HG03439 (cell line): ENCODE results near the gene TRIP6.

Experiments used
- ATAC-seq: cut with Tn5 transposase; IDR thresholded peaks from one replicate; pipeline ENCODE4 v1.9.1; 2021; ENCODE audit warnings: mild to moderate bottlenecking, moderate library complexity; ENCODE audit not compliant: unreplicated experiment

TRIP6 gene, protein sequence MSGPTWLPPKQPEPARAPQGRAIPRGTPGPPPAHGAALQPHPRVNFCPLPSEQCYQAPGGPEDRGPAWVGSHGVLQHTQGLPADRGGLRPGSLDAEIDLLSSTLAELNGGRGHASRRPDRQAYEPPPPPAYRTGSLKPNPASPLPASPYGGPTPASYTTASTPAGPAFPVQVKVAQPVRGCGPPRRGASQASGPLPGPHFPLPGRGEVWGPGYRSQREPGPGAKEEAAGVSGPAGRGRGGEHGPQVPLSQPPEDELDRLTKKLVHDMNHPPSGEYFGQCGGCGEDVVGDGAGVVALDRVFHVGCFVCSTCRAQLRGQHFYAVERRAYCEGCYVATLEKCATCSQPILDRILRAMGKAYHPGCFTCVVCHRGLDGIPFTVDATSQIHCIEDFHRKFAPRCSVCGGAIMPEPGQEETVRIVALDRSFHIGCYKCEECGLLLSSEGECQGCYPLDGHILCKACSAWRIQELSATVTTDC

DNA sequence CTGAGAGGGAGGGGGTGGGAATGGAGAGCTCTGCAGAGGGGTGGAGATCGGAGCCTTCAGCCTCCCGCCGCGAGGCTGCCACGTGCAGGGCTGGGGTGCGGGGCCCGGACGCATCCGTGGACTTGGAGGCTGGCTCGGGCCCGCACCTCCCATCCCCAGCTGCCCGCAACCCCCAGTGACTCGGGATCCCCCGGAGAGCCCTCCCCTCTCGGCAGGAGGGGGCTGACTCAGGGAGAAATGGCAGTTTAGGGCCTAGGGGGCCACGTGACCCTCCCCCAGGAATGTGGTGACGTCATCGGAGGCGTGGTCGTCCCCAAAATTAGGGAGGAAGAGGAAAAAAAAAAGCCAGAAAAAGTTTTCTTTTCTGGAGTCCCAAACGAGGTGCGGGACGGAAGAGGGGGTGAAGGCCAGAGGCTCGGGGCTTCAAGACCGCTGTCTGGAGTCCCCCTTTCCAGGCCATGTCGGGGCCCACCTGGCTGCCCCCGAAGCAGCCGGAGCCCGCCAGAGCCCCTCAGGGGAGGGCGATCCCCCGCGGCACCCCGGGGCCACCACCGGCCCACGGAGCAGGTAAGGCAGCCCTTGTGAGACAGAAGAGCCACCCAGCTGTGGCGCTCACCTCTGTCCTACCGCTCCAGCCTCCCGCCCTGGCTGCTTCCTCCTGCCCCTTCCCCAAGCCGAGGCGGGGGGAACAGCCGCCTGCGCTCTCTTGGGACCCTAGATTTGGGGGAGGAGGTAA, at the start of gene TRIP6:
Gene TRIP6 (plus strand): TSS at position 348 of the 736 bp plus-strand sequence. CDS start 111 bp downstream, at position 459.
- no peak for ATAC-seq

DNA sequence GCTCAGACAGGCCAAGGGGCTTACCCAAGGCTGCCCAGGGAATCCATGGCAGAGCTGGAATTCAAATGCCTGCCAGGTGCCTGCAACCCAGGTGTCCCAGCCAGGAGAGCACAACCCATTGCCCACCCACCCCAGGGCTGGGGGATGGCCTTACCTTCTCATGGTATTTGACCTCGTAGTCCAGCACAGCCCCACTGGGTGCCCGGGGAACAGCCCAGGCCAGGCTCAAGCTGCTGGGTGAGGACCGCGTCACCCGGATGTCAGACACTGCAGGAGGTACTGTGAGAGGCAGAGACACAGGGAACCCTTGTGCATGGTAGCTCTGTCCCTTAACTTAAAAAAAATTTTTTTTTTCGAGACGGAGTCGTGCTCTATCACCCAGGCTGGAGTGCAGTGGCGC, 48.8 kb upstream of the TRIP6 start:
- ATAC-seq = no peak

DNA sequence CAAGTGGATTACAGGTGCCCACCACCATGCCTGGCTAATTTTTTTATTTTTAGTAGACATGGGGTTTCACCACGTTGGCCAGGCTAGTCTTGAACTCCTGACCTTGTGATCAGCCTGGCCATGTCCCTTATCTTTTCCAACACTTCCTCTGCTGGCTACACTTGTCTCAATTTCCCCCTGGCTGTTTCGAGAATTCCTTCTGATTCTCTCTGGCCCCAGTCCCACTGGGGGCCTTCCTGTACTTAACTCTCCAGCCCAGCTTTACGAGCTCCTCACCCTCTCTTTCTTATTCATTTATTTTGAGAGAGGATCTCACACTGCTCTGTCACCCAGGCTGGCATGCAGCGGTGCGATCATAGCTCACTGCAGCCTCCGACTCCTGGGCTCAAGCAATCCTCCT, 48.4 kb upstream of the TRIP6 start:
- no peak for ATAC-seq

DNA sequence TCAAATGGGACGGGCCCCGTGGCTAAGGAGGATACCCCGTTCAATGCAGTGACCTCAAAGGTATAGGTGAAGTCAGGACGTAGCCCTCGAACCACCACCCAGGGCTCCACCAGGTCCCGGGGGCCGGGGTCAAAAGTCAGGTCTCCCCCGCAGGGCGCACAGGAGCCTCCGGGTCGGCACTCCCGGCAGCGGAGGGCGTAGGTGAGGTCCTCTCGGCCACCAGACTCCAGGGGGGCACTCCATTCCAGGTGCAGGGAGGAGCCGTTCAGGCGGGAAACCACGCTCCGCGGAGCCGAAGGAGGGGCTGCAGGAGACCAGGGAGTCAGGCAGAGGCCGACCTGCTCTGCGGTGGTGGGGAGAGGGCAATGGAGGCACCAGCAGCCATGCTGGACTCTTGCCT, 47.6 kb upstream of the TRIP6 start:
- ATAC-seq = no peak

DNA sequence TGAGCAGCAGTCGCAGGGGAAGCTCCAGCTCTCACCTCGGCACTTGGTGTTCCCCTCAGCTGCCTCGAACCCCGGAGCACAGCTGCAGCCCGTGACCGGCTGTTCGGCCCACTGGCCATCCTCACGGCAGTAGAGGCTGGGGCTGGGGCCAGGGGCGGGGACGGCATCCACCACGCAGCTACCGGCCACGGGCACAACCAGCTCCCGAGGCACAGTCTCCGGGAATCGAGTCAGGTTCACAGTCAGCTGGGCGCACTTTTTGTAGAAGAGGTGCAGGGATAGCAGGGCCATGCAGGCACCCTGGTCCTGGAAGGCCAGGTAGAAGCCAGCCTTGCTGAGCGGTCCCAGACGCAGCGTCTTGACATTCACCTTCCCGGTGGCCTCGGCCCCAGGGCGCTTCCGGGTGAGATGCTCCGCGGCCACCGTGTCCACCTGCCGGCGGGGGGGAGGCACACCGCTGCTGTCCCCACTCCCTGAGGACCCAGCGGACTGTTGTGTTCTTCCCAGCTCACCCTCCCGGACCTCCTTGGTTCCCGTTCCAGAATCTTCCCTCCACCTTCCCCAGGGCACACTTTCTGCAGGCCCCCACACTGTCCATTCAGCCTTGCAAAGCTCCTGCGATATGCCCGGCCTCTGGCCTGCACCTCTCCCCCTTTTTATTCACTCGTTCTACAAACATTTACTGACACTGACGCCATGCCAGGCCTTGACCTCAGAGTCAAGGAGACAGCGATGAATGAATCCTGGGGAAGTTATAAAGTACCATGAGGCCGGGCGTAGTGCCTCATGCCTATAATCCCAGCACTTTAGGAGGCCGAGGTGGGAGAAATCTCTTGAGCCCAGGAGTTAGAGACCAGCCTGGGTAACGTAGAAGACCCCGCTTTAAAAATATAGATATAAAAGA, 44.7 kb upstream of the TRIP6 start:
- ATAC-seq = no peak

DNA sequence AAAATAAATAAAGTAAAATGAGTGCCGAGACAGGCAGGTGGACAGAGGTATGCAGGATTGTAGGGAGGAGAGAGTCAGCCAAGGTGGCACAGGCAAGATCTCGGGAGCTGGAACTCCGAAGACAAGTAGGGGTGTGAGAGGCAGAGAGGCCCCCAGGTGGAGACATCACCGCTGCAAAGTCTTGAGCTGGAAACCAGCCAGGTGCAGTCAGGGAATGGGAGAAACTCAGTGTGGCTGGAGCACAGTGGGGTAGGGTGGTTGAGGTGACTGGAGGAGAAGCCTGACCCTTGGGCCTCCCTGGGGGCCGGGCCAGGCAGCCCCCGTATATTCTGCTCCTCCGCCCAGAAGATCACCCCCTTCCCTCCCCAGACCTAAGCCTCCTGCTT, 44.1 kb upstream of the TRIP6 start:
- ATAC-seq = no peak

DNA sequence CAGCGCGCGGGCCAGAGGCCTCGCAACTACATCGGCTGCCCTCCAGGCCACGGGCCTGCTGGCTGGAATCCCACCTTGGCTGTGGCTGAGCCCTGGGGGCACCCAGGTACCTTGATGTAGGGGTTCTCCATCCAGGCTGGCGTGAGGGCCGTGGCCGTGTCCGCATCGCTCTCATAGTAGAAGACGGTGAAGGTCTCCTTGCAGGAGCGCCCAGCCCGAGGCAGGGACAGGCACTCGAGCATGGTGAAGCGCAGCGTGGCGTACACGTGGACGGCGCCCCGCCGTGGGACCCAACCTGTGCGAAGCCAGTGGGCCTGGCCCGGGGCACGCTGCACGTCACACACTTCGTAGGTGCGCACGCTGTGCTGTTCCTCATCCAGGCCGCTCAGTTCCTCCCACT, 43.7 kb upstream of the TRIP6 start:
- no peak for ATAC-seq

DNA sequence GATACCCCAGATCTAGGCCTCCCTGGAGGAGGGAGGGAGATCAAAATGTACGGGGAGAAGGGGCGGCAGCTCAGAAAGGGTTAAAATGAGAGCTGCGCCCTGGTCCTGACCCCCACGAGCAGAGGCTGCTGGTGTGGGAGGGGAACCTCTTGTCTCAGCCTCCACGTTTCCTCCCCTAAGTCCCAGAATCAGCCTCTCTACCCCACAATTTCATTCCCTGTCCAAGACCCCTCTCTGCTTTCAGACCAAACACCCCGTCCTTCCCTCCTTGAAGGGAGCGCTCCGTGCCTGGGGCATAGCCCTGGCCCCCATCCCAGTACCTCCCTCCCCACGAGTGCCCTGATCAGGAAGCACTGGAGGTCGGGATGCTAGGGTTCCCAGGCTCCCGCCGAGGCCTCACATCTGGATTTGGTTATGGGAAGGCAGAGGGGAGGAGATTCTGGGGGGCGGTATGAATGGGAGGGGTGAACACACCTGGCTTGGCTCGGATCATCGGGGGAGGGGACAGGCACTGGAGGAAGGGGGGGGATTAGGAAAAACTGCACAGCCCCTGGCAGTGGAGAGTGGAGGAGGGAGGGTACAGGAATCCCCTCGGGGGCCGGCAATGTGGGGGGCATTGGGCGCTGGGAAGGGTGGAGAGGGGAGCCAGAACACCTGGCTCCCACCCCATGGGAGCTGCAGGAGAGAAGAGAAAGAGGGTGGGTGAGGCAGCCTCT, 42.5 kb upstream of the TRIP6 start:
- no peak for ATAC-seq

DNA sequence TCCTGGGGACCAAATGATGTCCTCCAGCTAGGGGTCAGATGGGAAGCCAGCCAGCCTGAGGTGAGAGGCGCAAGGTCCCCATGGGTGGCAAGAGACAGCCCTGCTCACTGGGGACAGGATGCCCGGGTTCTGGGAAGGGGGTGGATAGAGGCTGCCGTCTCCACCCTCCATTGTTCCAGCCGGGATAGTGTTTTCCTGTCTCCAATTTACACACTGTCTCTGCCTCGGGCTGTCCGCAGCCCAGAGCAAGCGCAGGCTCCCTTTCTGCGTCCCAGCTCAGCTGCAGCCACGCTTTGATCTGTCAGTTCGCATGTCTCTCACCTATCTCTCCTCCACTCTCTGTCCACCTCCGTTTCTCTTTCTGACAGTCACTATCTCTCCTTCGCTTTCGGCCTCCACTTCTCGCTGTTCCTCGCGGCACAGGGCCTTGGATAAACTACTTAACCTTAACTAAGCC, 41.9 kb upstream of the TRIP6 start:
- no peak for ATAC-seq

DNA sequence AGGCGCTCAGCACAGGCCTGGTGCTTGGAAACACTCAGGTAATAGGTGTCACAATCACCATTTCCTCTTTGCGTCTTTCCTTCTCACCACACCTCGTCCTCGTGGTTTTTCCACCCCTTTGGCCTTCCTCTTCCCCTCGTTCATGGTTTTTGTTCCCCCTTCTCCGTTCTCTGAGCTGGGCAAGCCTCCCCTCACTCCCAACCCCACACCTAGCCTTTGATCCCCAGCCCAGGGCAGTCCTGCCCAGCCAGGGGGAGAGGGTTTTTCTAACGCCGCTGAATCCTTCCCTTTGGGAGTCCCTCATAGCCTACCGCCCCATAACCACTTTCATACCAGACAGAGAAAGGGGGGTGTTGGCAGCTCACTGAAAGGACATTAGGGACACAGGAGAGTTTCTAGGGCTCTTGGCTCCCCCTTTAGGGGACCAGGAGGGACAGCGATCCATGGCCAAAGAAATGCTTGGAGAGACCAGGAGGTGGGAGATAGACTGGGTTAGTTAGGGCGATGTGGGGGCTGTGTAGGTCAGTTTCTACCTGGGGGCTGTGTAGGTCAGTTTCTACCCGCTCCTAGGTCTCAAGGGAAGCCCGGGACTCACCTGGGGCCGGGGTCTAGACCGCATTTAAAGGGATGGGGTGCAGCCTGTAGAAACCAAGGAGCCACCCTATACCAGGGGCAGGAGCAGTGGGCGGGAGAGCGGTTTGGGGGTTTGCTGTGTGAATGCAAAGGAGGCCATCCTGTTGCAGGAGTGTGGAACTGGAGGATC, 41.3 kb upstream of the TRIP6 start:
- no peak for ATAC-seq

DNA sequence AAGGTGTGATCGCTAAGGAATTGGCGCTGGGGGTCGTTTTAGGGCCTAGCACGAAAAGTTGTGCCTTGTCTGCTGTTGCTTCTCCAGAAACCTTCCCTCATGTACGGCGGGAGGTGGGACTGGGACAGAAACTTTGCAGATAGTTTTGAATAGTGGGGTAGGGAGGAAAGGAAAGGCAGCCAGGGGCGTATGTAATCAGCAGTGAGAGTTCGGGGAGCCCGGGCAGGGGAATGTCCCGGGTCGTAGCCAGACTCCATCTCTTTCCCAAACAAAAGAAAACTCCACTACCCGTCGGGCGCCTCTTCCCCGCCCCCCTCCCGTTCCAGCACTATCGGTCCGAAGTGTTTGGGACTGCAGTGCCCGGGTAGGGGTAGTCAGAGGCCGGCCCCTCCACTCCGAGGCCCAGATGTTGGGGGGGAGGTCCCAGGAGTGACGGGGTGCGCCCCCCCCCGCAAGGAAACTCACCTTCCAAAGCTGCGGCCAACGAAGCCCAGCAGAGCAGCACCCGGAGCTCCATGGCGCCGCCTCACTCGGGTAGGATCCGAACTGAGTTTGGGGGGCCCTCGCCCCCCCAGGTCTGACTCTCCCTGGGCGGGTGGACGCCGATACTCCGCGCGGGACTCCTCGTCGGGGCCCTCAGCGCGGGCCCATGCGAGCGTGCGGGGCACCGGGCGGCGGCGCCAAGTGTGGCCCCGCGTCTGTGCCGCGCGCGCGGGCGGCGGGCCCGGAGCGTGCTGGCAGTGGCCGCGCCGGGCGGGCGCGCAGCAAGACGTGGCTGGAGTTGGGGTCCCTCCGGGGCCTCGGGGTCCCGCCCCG, 40.5 kb upstream of the TRIP6 start:
- ATAC-seq = no peak

DNA sequence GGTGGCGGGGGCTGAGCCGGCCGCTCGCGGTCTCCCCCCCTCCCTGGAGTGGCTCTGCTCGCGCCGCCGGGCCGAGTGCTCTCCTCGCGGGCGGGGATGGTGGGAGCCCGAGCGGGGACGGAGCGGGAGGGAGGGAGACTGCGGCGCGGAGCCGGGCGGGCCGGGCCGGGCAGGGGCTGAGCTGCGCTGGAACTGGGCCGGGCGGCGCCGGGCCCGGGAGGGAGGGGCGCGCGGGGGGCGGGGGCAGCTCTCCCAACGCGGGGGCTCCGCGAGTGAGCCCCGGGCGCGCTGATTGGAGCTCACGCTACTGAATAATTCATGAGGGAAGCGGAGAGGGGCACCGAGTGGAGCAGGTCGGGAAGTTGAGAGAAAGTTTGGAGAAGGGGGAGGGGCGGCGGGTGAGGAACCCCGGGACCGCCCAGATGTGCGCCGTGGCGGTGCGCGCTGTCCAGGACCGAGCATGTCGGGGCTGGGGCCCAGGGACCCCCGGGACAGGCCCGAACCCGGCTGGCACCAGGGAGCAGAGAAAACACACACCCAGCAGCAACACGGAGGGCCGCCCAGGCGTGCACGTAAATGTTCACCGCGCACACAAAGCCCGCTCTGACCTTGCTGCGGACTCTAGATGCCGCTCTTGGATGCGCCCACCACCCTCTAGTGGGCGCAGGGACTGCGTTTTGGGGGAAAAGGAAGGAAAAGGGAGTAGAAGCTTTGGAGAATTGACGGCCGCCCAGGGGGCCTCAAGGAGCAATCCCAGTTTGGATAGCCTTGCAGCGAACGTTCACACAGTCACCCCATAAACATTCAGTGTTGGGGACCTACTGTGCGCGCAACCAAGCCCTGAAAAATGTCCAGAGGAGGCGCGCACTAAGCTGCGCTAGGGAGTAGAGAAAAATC, 39.6 kb upstream of the TRIP6 start, which contains the start of gene EPHB4:
Gene EPHB4 (minus strand): TSS at position 194 of the 897 bp plus-strand sequence. CDS start 493 bp downstream, outside the sequence.
- no peak for ATAC-seq

DNA sequence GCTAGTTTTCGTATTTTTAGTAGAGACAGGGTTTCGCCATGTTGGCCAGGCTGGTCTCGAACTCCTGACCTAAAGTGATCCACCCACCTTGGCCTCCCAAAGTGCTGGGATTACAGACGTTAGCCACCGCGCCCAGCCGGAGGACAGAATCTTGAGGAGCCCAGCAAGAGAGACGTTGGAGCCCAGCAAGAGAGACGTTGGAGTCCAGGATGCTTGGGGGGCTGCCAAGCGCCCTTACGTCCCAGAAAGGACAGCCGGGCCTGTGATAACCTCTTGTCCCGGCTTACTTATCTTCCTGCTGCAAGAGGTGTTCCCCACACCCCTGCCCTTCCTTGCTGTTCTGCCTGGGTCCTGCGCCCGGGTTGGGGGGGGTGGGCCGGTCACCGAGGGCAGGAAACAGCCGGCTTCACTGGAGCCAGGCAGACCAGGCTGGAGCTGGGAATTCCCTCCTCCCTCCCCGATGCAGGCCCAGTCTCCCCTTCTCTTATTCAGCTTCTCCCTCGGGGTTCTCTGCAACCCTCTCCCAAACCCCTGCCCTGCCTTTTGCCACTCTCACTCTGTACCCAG, 38.0 kb upstream of the TRIP6 start:
- no peak for ATAC-seq

DNA sequence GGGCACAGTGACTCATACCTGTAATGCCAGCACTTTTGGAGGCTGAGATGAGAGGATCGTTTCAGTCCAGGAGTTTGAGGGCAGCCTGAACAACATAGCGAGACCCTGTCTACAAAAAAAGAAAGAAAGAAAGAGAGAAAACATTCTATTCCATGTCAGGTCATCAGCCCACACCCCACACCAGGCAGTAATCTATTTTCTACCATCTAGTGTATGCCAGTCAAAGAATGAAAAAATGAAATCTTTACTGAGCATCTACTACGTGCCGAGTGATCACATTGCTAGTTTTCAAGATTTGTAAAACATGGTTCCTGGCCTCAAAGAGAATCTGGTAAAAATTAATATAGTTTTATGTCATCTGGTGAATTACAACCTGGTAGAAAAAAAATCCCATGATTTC, 36.8 kb upstream of the TRIP6 start:
- no peak for ATAC-seq

DNA sequence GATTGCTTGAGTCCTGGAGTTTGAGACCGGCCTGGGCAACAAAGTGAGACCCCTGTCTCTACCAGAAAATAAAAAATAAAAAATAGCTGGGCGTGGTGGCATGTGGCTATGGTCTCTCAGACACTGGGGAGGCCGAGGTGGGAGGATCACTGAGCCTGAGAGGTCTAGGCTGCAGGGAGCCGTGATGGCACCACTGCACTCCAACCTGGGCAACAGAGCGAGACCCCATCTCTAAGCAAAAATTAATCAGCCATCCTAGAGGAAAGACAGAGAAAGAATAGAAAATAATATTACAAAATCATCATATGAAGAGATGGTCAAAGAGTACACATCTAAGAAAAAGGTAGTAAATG, 34.9 kb upstream of the TRIP6 start:
- ATAC-seq = no peak

DNA sequence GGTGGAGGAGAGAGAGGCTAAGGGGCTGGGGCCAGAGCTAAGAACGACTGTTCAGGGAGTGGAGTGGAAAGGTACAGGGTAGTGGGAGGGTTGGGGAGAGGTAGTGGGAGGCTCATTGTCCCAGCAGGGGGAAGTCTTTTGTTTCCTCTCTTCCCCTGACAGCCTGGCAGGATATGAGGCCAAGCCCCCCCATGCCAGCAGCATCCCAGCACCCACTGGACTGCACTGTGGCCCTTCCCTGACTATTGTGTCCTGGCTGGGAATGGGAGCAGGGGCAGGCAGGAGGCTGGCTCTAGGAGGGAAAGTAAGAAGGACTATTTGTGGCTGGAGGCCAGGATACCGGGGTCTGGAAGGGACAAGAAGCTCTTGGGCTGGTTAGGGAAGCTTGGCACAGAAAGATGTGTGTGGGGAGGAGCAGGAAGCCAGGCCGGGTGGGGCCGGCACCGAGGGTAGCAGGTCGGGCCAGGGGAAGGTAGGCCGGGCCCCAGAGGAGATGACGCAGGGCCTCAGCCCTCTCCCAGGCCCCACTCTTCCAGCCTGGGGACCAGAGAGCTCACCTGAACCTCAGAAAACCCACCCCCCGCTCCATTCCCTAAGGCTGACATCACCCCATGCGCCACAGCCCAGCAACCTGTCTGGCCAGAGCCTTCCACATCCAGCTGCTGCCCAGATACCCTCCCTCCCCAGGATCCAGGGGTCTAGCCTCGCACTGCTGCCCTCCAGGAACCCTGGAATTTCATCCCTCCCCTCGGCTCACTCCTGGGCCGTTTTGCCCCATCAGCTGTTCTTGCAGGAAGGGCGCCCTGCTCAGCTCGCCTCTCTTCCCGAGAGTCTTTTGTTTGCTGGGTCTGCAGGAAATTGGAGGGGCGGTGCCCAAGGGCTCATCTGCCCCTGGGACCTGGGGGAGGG, 31.0 kb upstream of the TRIP6 start:
- ATAC-seq = no peak

DNA sequence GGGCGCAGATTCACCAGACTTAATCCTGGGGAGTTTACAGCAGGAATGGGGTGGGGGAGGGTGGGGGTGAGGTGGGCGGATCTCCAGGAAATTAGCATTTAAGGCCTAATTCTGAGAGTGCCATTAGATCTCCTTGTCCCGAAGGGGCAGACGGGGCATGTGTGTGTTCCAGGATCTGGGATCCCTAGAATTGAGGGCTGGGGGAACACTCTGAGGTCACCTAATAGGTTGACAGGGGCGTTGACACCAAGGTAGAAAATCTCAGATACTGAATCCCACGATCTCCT, 30.4 kb upstream of the TRIP6 start:
- no peak for ATAC-seq
